K562 (cell line): ENCODE results near the gene WDR27. TPM values are rescaled to one million over a fixed set of nuclear protein-coding genes. Genes with fewer than 3 reads are reported as not detected.

Source experiments
- ATAC-seq: fragments of 200-7000 bp; cut with Tn5 transposase; 3 replicates; pipeline ENCODE4 v1.9.1; 2020; ENCODE audit warnings: moderate library complexity
- BruUV-seq: library from RNA; stranded (reverse); fragments of 400-500 nt; replicated peaks from 2 replicates; lab custom pipeline; 2021; lab: Mats Ljungman, UMichigan
- CTCF ChIA-PET: fragments of 300-600 bp; formaldehyde crosslinking; extraction: SDS; loops from one replicate; lab custom pipeline; 2021; ENCODE audit warnings: low intra/inter-chr PET ratio; lab: Yijun Ruan, JAX
- POLR2A ChIA-PET: fragments of 300-600, 350-650 bp; sonication (Branson Sonifier 250); formaldehyde crosslinking; extraction: SDS; loops from one replicate; lab custom pipeline; 2021; ENCODE audit warnings: antibody characterized with exemption, inconsistent platforms; lab: Yijun Ruan, JAX
- DNase-seq, 4 experiments: peaks; one replicate each; pipeline versions ENCODE4 v3.0.0 to v3.0.0-alpha.2; 2011 to 2018; ENCODE audit warnings: low spot score in 3 of 4, mixed read lengths in 3 of 4; ENCODE audit errors: extremely low read depth in 1 of 4
- FAIRE-seq: peaks from 2 replicates; lab custom pipeline; 2011; peaks lifted over from hg19 to GRCh38; lab: Jason Lieb, UNC
- H2AFZ ChIP-seq: 2 replicates; pipeline ENCODE4 v1.6.0; 2011; ENCODE audit warnings: low read depth, low read length, control low read depth, inconsistent platforms
- H3K27ac ChIP-seq: fragments of 200-600 bp; 3 replicates; pipeline ENCODE4 v1.8.0; 2011; ENCODE audit warnings: low read depth, mild to moderate bottlenecking, control low read depth, inconsistent platforms, low read length, moderate library complexity, mixed read lengths; ENCODE audit errors: extremely low read depth
- H3K27me3 ChIP-seq, 2 experiments: fragments of 300-600 bp in 1 of 2; 2 replicates in 1 of 2; 3 replicates in 1 of 2; pipeline versions ENCODE4 v1.6.0 to v1.8.0; 2011; ENCODE audit warnings: inconsistent platforms in 2 of 2, low read length in 2 of 2, mild to moderate bottlenecking in 1 of 2, mixed read lengths in 1 of 2, moderate library complexity in 1 of 2; ENCODE audit not compliant: control insufficient read depth in 2 of 2, insufficient read depth in 2 of 2
- H3K36me3 ChIP-seq: fragments of 300-600 bp; 3 replicates; pipeline ENCODE4 v1.8.0; 2011; ENCODE audit warnings: mild to moderate bottlenecking, low read length, inconsistent platforms; ENCODE audit not compliant: control insufficient read depth, insufficient read depth
- H3K4me1 ChIP-seq, 2 experiments: fragments of 200-600 bp in 1 of 2; replicated peaks in 1 of 2; 2 replicates in 1 of 2; 3 replicates in 1 of 2; pipeline versions ENCODE4 v1.5.1 to v1.8.0; 2011; ENCODE audit warnings: inconsistent platforms in 2 of 2, low read length in 2 of 2, mild to moderate bottlenecking in 1 of 2, mixed read lengths in 1 of 2, moderate library complexity in 1 of 2; ENCODE audit not compliant: control insufficient read depth in 2 of 2, insufficient read depth in 2 of 2
- H3K4me2 ChIP-seq: 2 replicates; pipeline ENCODE4 v1.6.1; 2011; ENCODE audit warnings: low read length, control low read depth, inconsistent platforms, mixed read lengths; ENCODE audit not compliant: insufficient read depth
- H3K4me3 ChIP-seq: fragments of 200-600 bp; sonication (generic), shearing (Covaris generic); 2 replicates; pipeline ENCODE4 v1.5.1; 2016; ENCODE audit warnings: control low read depth, inconsistent platforms
- H3K79me2 ChIP-seq: fragments of 200-600 bp; 3 replicates; pipeline ENCODE4 v1.8.0; 2011; ENCODE audit warnings: low read length, inconsistent platforms; ENCODE audit not compliant: control insufficient read depth, insufficient read depth
- H3K9ac ChIP-seq, 2 experiments: 2 replicates each; pipeline versions ENCODE4 v1.6.0 to v1.6.1; 2011; ENCODE audit warnings: low read depth in 2 of 2, low read length in 2 of 2, control low read depth in 1 of 2, inconsistent platforms in 1 of 2, mild to moderate bottlenecking in 1 of 2, mixed read lengths in 1 of 2; ENCODE audit not compliant: insufficient read depth in 1 of 2
- H3K9me1 ChIP-seq: one replicate; pipeline ENCODE4 v1.6.0; 2011; ENCODE audit warnings: inconsistent platforms, mild to moderate bottlenecking, low read length, moderate library complexity; ENCODE audit not compliant: control insufficient read depth, insufficient read depth
- H3K9me3 ChIP-seq: replicated peaks from 2 replicates; pipeline ENCODE4 v1.5.1; 2011; ENCODE audit warnings: low read depth, low read length, inconsistent platforms; ENCODE audit not compliant: control insufficient read depth, insufficient read depth
- H4K20me1 ChIP-seq: replicated peaks from 2 replicates; pipeline ENCODE4 v1.6.1; 2011; ENCODE audit warnings: low read length, inconsistent platforms, mixed read lengths; ENCODE audit not compliant: control insufficient read depth, insufficient read depth
- FOXP1 ChIP-seq: sonication (generic); formaldehyde crosslinking; IDR thresholded peaks from 2 replicates; pipeline ENCODE4 v1.8.0; 2022; ENCODE audit warnings: mild to moderate bottlenecking, missing genetic modification reagents
- ID3 ChIP-seq, 2 experiments: fragments of 250-450 bp in 1 of 2; fragments of 450-650 bp in 1 of 2; sonication (Bioruptor Pico) in 1 of 2; IDR thresholded peaks; 2 replicates each; pipeline versions ENCODE4 v1.6.1 to v1.8.0; 2016 to 2021; ENCODE audit warnings: mild to moderate bottlenecking in 2 of 2, moderate library complexity in 2 of 2, missing compliant biosample characterization in 1 of 2, missing genetic modification characterization in 1 of 2
- KLF10 ChIP-seq: fragments of 250-450 bp; sonication (Bioruptor Pico); IDR thresholded peaks from 2 replicates; pipeline ENCODE4 v1.6.1; 2021; ENCODE audit warnings: matching md5 sums
- MXD1 ChIP-seq: fragments of 250-450 bp; sonication (Bioruptor Pico); IDR thresholded peaks from 2 replicates; pipeline ENCODE4 v1.8.0; 2021; ENCODE audit warnings: borderline replicate concordance, mild to moderate bottlenecking, moderate library complexity; ENCODE audit not compliant: poor library complexity, severe bottlenecking
- SIRT6 ChIP-seq: IDR thresholded peaks from one replicate; pipeline ENCODE4 v1.6.1; 2012; ENCODE audit warnings: low read depth, mild to moderate bottlenecking, control low read depth, inconsistent platforms, low read length, moderate library complexity
- TAF1 ChIP-seq: IDR thresholded peaks from 2 replicates; pipeline ENCODE4 v1.6.1; 2011; ENCODE audit warnings: mild to moderate bottlenecking, low read length, moderate library complexity; ENCODE audit not compliant: insufficient read depth, control insufficient read depth, severe bottlenecking; ENCODE audit errors: extremely low read depth
- ZNF668 ChIP-seq: fragments of 250-450 bp; sonication (Bioruptor Pico); IDR thresholded peaks from 2 replicates; pipeline ENCODE4 v1.8.0; 2022; ENCODE audit warnings: mild to moderate bottlenecking, inconsistent platforms
- ZNF764 ChIP-seq: fragments of 250-450 bp; sonication (Bioruptor Pico); IDR thresholded peaks from 2 replicates; pipeline ENCODE4 v1.4.0; 2020; ENCODE audit warnings: low read depth, mild to moderate bottlenecking, moderate library complexity
- WGBS: fragments of 100-300 bp; shearing (Covaris generic); methylation state at CpG from one replicate; pipeline ENCODE4 v1.1.6; 2016; ENCODE audit warnings: low coverage, mixed read lengths; ENCODE audit not compliant: insufficient coverage; ENCODE audit errors: missing lambda C conversion rate; 5-methylcytosine and 5-hydroxymethylcytosine counted together
- in situ Hi-C: fragments of 300-500 bp; cut with MboI; formaldehyde crosslinking; loops from 4 replicates; pipeline ENCODE4 v1.15.0; 2018; ENCODE audit warnings: inconsistent platforms, mixed read lengths
- intact Hi-C: fragments of 100-400 bp; cut with micrococcal nuclease; formaldehyde crosslinking; loops from 2 replicates; pipeline ENCODE4 v1.14.2; 2022
- polyA plus RNA-seq, 8 experiments: library from polyadenylated mRNA; depleted of rRNA in 4 of 8; stranded (reverse) in 5 of 8; unstranded in 3 of 8; fragments of >200 nt; fragmentation: Nextera tagmentation in 2 of 8; fragmentation: Illumina TruSeq in 1 of 8; extraction: Ambion mirVana in 2 of 8; extraction: Trizol in 1 of 8; gene quantifications; 2 replicates each; pipeline versions ENCODE4 v1.2.1 to v1.2.3, GENCODE V29; 2011 to 2014; ENCODE audit warnings: inconsistent platforms in 1 of 8, missing spikeins in 1 of 8
- total RNA-seq, 7 experiments: library from RNA; depleted of rRNA in 6 of 7; stranded (reverse); fragments of >200 nt in 6 of 7; fragmentation: Illumina TruSeq in 2 of 7; extraction: Trizol in 2 of 7; gene quantifications; 2 replicates each; pipeline versions ENCODE4 v1.2.1 to v1.2.3, GENCODE V29; 2011 to 2021; ENCODE audit warnings: low replicate concordance in 1 of 7
- TF ChIP-seq, protein P1 (sequence below): fragments of 250-450 bp; sonication (Bioruptor Pico); IDR thresholded peaks from 2 replicates; pipeline ENCODE4 v1.9.0; 2021; ENCODE audit warnings: mild to moderate bottlenecking, inconsistent platforms

Gene WDR27
- total and polyA plus RNA-seq, 9 of the 15 experiments (the other 6 are each of a cell fraction or from before 2014, with no cell fraction given): 4.3 to 77.2 (median 22.7) TPM

GRCh38 chr6:169677096-169677495 is 24.7 kb downstream of the WDR27 start:
- WGBS: 61% methylated on average over 1 of the region's 1 CpG
- no peak for FAIRE-seq
- ATAC-seq: no peak
- Histone ChIP-seq H3K9me1 (no peaks in the 10 kb centered on the region), H3K27me3 (no peaks in the 10 kb centered on the region), H3K36me3 (peaks cover 25% of the 10 kb centered on the region; the same call in 2 of the 3 replicates), H3K9me3 (no peaks in the 10 kb centered on the region), H3K4me2 (no peak overlapping the region), H3K4me1 (no peaks in the 10 kb centered on the region), H4K20me1 (no peaks in the 10 kb centered on the region), H3K9ac (no peak overlapping the region), H3K4me3 (no peak overlapping the region), H3K79me2 (no peaks in the 10 kb centered on the region), H3K27ac (no peak overlapping the region), H2AFZ (no peak overlapping the region)
- CTCF ChIA-PET: no interaction called here
- no peak for TF ChIP-seq ZNF764 (CRISPR knock-in tag)
- no peak for TF ChIP-seq KLF10
- TF ChIP-seq, protein P1, sequence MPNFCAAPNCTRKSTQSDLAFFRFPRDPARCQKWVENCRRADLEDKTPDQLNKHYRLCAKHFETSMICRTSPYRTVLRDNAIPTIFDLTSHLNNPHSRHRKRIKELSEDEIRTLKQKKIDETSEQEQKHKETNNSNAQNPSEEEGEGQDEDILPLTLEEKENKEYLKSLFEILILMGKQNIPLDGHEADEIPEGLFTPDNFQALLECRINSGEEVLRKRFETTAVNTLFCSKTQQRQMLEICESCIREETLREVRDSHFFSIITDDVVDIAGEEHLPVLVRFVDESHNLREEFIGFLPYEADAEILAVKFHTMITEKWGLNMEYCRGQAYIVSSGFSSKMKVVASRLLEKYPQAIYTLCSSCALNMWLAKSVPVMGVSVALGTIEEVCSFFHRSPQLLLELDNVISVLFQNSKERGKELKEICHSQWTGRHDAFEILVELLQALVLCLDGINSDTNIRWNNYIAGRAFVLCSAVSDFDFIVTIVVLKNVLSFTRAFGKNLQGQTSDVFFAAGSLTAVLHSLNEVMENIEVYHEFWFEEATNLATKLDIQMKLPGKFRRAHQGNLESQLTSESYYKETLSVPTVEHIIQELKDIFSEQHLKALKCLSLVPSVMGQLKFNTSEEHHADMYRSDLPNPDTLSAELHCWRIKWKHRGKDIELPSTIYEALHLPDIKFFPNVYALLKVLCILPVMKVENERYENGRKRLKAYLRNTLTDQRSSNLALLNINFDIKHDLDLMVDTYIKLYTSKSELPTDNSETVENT: no peak
- no peak for TF ChIP-seq SIRT6
- TF ChIP-seq FOXP1 (CRISPR knock-in tag): no peak
- no peak for TF ChIP-seq TAF1
- no peak for TF ChIP-seq MXD1 (CRISPR knock-in tag)
- TF ChIP-seq ID3 (CRISPR knock-in tag; IDR thresholded peaks at IDR 0.05): no peak
- TF ChIP-seq ID3 (tag; IDR thresholded peaks at IDR 0.05): no peak
- no peak for TF ChIP-seq ZNF668
- intact Hi-C loops: no loop called here
- no TSS peak for BruUV-seq
- DNase-seq: no peak
- in situ Hi-C loops: no loop called here
- POLR2A ChIA-PET: interaction anchor here (1.3 kb wide), 1 partner anchor 16 kb away, joined by 3 read pairs; no protein-coding TSS in a partner anchor
